ENCODE measurements around the gene TFE3.

Gene TFE3

DNA sequence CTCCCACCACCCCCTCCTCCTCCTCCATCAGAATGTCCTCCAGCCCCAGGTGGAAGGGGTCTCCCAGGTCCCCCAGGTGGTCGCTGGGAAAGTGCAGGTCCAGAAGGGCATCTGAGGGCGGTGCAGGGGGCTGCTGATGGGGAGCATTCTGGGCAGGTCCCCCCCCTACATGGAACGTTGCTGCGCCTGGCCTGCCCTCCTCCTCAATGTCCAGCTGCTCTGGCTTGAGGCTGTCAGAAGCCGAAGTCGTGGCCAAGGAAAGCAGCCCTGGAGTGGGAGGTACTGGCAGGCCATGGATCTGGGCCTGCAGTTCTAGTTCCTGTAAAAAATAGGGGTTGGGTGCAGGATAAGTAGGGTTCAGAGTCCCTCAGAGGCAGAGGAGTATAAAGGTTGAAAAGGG is 12.9 kb downstream of the TFE3 start:
- Histone ChIP-seq H3K36me3 (no peaks in the 10 kb centered on the region; the same call in 1 of the 2 replicates), H3K4me3 (ENCODE audit: low read depth, low read length) (no peak overlapping the region), H3K27me3 (no peaks in the 10 kb centered on the region), H3K4me1 (no peaks in the 10 kb centered on the region), H3K9me3 (no peaks in the 10 kb centered on the region)
- no peak for TF ChIP-seq CTCF (IDR thresholded peaks at IDR 0.05; ENCODE audit: low read depth, low read length)
- DNase-seq, result no peak

DNA sequence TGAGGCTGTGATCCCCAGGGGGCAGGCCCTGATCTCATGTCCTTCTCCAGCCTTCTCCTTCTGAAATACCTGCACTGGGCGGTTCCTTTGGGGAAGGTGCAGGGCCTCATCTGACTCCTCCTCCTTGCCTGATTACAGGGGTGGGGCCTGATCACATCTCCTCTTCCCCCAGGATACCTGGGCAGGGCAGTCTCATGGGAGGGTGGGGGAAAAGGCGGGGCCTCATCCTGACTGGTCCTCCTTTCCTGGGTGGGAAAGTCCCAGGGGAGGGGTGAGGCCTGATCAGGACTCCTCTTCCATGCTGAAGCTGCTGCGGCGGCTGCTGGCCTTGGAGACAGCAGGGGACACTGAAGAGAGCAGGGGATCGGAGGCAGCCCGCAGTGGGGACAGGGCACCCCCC is 13.3 kb downstream of the TFE3 start:
- H3K4me3 ChIP-seq (ENCODE audit: low read depth, low read length), result no peak overlapping the region
- H3K36me3 ChIP-seq, result no peaks in the 10 kb centered on the region; the same call in 1 of the 2 replicates
- H3K9me3 ChIP-seq, result no peaks in the 10 kb centered on the region
- no peak for DNase-seq
- TF ChIP-seq CTCF (IDR thresholded peaks at IDR 0.05; ENCODE audit: low read depth, low read length), result no peak
- H3K27me3 ChIP-seq, result no peaks in the 10 kb centered on the region
- no peaks in the 10 kb centered on the region for H3K4me1 ChIP-seq

- no peak for DNase-seq
- Histone ChIP-seq H3K9me3 (no peaks in the 10 kb centered on the region), H3K4me3 (ENCODE audit: low read depth, low read length) (no peak overlapping the region), H3K36me3 (no peaks in the 10 kb centered on the region), H3K27me3 (no peaks in the 10 kb centered on the region), H3K4me1 (no peaks in the 10 kb centered on the region)
- TF ChIP-seq CTCF (IDR thresholded peaks at IDR 0.05; ENCODE audit: low read depth, low read length), result no peak
Measured at GRCh38 chrX:49019599-49020249, 23.4 kb downstream of the TFE3 start.

GRCh38 chrX:49019050-49019449 is 24.1 kb downstream of the TFE3 start:
- Histone ChIP-seq H3K4me3 (ENCODE audit: low read depth, low read length) (no peak overlapping the region), H3K9me3 (no peaks in the 10 kb centered on the region), H3K4me1 (no peaks in the 10 kb centered on the region), H3K27me3 (no peaks in the 10 kb centered on the region), H3K36me3 (no peaks in the 10 kb centered on the region)
- no peak for TF ChIP-seq CTCF (IDR thresholded peaks at IDR 0.05; ENCODE audit: low read depth, low read length)
- DNase-seq, result no peak

DNA sequence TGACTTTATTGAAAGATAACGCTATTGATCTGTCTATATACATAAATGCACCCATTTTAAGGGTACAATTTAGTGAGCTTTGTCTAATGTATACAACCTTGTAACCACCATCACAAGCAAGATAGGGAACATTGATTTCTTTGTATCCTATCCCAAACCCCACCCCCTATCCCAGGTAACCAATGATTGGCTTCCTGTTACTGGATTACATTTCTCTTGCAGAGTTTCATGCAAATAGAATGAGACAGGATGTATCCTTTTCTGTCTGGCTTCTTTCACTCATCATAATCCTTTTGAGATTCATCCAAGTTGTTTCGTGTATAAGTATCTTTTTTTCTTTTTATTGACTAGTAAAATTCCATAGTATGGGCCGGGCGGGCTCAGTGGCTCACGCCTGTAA is 39.5 kb downstream of the TFE3 start:
- no peaks in the 10 kb centered on the region for H3K4me1 ChIP-seq
- DNase-seq, result no peak
- no peak for TF ChIP-seq CTCF (IDR thresholded peaks at IDR 0.05; ENCODE audit: low read depth, low read length)
- H3K9me3 ChIP-seq, result no peaks in the 10 kb centered on the region
- no peaks in the 10 kb centered on the region for H3K27me3 ChIP-seq
- no peak overlapping the region for H3K4me3 ChIP-seq (ENCODE audit: low read depth, low read length)
- no peaks in the 10 kb centered on the region for H3K36me3 ChIP-seq

- Histone ChIP-seq H3K27me3 (no peaks in the 10 kb centered on the region), H3K9me3 (no peaks in the 10 kb centered on the region), H3K4me3 (ENCODE audit: low read depth, low read length) (peak within 1 kb of the TSS; percentile 94), H3K36me3 (no peaks in the 10 kb centered on the region), H3K4me1 (no peaks in the 10 kb centered on the region)
- no peak for TF ChIP-seq CTCF (IDR thresholded peaks at IDR 0.05; ENCODE audit: low read depth, low read length)
- peak; percentile 74 for DNase-seq
Measured at GRCh38 chrX:49002091-49002935, 40.8 kb downstream of the TFE3 start, which contains the start of gene GRIPAP1. TSS of gene GRIPAP1 (minus strand) at chrX:49002264. CDS start at chrX:49002229, 35 bp downstream.

Data from BE2C (cell line).